ENCODE results near the gene EXOC2.

DNA sequence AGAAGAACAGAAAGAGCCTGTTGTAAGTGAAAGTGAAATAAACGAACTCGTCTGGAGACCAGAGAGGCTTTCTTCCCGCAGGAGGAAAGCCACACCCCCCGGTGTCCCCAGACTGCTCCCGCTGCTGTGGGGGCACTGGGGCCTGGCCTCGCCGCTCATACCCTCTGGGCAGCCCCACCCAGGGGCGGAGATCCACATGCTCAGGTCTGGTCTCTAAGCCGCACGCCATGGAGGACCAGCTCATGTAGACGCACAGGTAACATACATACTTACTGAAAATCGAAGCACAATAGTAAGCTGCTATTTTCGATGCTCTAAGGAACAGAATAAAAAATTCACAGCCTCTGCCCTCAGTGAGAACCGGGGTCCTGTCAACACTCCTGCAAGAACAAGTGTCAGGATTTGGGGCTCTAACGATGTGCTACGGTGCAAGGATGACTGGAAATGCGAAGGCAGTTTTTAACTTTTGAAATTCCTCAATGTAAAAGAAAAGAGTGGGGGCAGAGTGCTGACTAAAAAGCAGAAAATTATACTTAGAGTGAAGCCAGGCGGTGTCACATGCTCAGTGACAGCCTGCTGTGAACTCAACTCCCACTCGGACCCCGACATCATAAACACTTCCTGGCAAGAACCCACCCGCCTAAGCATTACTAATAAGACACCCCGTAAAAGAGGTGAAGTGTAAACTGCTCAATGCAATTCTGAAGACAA, 190.9 kb downstream of the EXOC2 start:
- TF ChIP-seq CTCF (IDR thresholded peaks at IDR 0.05; ENCODE audit: borderline replicate concordance, extremely low read depth, low read length, poor library complexity, severe bottlenecking) (no peak), EZH2 (IDR thresholded peaks at IDR 0.05; ENCODE audit: borderline replicate concordance, low read depth, low read length, severe bottlenecking) (no peak)
